IMR-90 (cell line): Measurements from ENCODE around the gene OR56B4. TPM values are rescaled to one million over a fixed set of nuclear protein-coding genes. Genes with fewer than 3 reads are reported as not detected.
"Not testable (repeated sequence)": the region's sequence is repeated elsewhere in the genome, so short reads cannot be mapped to it uniquely, and the experiment has no call there.

ENCODE experiments used
- ATAC-seq: fragments of 200-7000 bp; cut with Tn5 transposase; 2 replicates; pipeline ENCODE4 v1.9.1; 2020; ENCODE audit warnings: low read depth, mild to moderate bottlenecking, moderate library complexity
- Bru-seq: library from RNA; stranded (reverse); fragments of 400-500 nt; gene quantifications from one replicate; lab custom pipeline; 2021; lab: Mats Ljungman, UMichigan
- BruChase-seq, 2 experiments: library from RNA; stranded (reverse); fragments of 400-500 nt; gene quantifications; one replicate each; lab custom pipeline; 2021; lab: Mats Ljungman, UMichigan
- BruUV-seq: library from RNA; stranded (reverse); fragments of 400-500 nt; replicated peaks from 2 replicates; lab custom pipeline; 2021; lab: Mats Ljungman, UMichigan
- CTCF ChIA-PET: fragments of 300-600 bp; formaldehyde crosslinking; extraction: SDS; loops from one replicate; lab custom pipeline; 2021; ENCODE audit warnings: antibody characterized with exemption; lab: Yijun Ruan, JAX
- POLR2A ChIA-PET: fragments of 300-600 bp; sonication (Branson Sonifier 250); formaldehyde crosslinking; loops from one replicate; lab custom pipeline; 2022; ENCODE audit warnings: antibody characterized with exemption; ENCODE audit not compliant: unreplicated experiment; lab: Charles Lee
- DNase-seq: peaks from one replicate; pipeline ENCODE4 v3.0.0; 2013
- H2AFZ ChIP-seq: replicated peaks from 2 replicates; pipeline ENCODE3; 2013; ENCODE audit warnings: low read length, mild to moderate bottlenecking; ENCODE audit not compliant: poor library complexity
- H2AK5ac ChIP-seq: 2 replicates; pipeline ENCODE4 v1.6.1; 2013; ENCODE audit warnings: low read depth, low read length, inconsistent platforms
- H2AK9ac ChIP-seq: replicated peaks from 2 replicates; pipeline ENCODE3; 2013; ENCODE audit warnings: mild to moderate bottlenecking, low read depth, low read length, moderate library complexity; ENCODE audit not compliant: poor library complexity
- H2BK120ac ChIP-seq: 2 replicates; pipeline ENCODE4 v1.6.1; 2013; ENCODE audit warnings: low read depth, low read length, inconsistent platforms
- H2BK15ac ChIP-seq: 3 replicates; pipeline ENCODE4 v1.6.1; 2013; ENCODE audit warnings: low read depth, low read length, inconsistent platforms
- H2BK20ac ChIP-seq: 2 replicates; pipeline ENCODE4 v1.6.1; 2013; ENCODE audit warnings: low read depth, mild to moderate bottlenecking, inconsistent platforms, low read length, moderate library complexity
- H2BK5ac ChIP-seq: 2 replicates; pipeline ENCODE4 v1.6.1; 2013; ENCODE audit warnings: mild to moderate bottlenecking, low read depth, low read length, inconsistent platforms; ENCODE audit not compliant: poor library complexity, severe bottlenecking
- H3K14ac ChIP-seq: replicated peaks from 2 replicates; pipeline ENCODE4 v1.6.1; 2013; ENCODE audit warnings: low read depth, low read length, inconsistent platforms
- H3K18ac ChIP-seq: 2 replicates; pipeline ENCODE4 v1.6.1; 2013; ENCODE audit warnings: low read depth, low read length, control low read depth
- H3K23ac ChIP-seq: 2 replicates; pipeline ENCODE4 v1.6.1; 2013; ENCODE audit warnings: low read depth, low read length, inconsistent platforms
- H3K27ac ChIP-seq: 2 replicates; pipeline ENCODE4 v1.5.1; 2013; ENCODE audit warnings: mild to moderate bottlenecking, control low read depth, low read length; ENCODE audit not compliant: insufficient read depth
- H3K27me3 ChIP-seq: 2 replicates; pipeline ENCODE4 v1.6.1; 2013; ENCODE audit warnings: low read length; ENCODE audit not compliant: control insufficient read depth, insufficient read depth
- H3K36me3 ChIP-seq: 2 replicates; pipeline ENCODE4 v1.6.1; 2013; ENCODE audit warnings: low read length, mixed read lengths; ENCODE audit not compliant: control insufficient read depth, insufficient read depth
- H3K4ac ChIP-seq: 2 replicates; pipeline ENCODE4 v1.6.1; 2013; ENCODE audit warnings: low read depth, low read length, inconsistent platforms
- H3K4me1 ChIP-seq: 2 replicates; pipeline ENCODE4 v1.6.1; 2013; ENCODE audit warnings: low read length, mixed read lengths; ENCODE audit not compliant: control insufficient read depth, insufficient read depth
- H3K4me2 ChIP-seq: 2 replicates; pipeline ENCODE4 v1.6.1; 2013; ENCODE audit warnings: low read depth, mild to moderate bottlenecking, control low read depth, low read length, moderate library complexity
- H3K4me3 ChIP-seq: 2 replicates; pipeline ENCODE4 v1.5.1; 2013; ENCODE audit warnings: low read depth, mild to moderate bottlenecking, control low read depth, low read length, moderate library complexity; ENCODE audit not compliant: insufficient read depth
- H3K56ac ChIP-seq: 2 replicates; pipeline ENCODE4 v1.6.1; 2013; ENCODE audit warnings: low read length, inconsistent platforms; ENCODE audit not compliant: insufficient read depth; ENCODE audit errors: extremely low read depth
- H3K79me1 ChIP-seq, 2 experiments: 2 replicates each; pipeline ENCODE4 v1.6.1; 2013; ENCODE audit warnings: low read length in 2 of 2, inconsistent platforms in 1 of 2, low read depth in 1 of 2
- H3K9ac ChIP-seq: 2 replicates; pipeline ENCODE4 v1.6.1; 2013; ENCODE audit warnings: low read depth, low read length, control low read depth
- H3K9me1 ChIP-seq: 2 replicates; pipeline ENCODE4 v1.6.1; 2013; ENCODE audit warnings: low read length, inconsistent platforms; ENCODE audit not compliant: insufficient read depth
- H3K9me3 ChIP-seq: 2 replicates; pipeline ENCODE4 v1.6.1; 2013; ENCODE audit warnings: low read length; ENCODE audit not compliant: control insufficient read depth, insufficient read depth
- H4K20me1 ChIP-seq: 2 replicates; pipeline ENCODE4 v1.6.1; 2013; ENCODE audit warnings: low read length, inconsistent platforms; ENCODE audit not compliant: insufficient read depth
- H4K5ac ChIP-seq: 2 replicates; pipeline ENCODE4 v1.6.1; 2013; ENCODE audit warnings: mild to moderate bottlenecking, low read depth, low read length, control low read depth
- H4K8ac ChIP-seq, 2 experiments: 2 replicates each; pipeline ENCODE4 v1.6.1; 2013; ENCODE audit warnings: low read depth in 2 of 2, low read length in 2 of 2, control low read depth in 1 of 2, inconsistent platforms in 1 of 2
- H4K91ac ChIP-seq: 2 replicates; pipeline ENCODE4 v1.6.1; 2013; ENCODE audit warnings: low read depth, low read length, inconsistent platforms; ENCODE audit not compliant: insufficient read depth
- WGBS, 2 experiments: methylation state at CpG; one replicate each; pipeline versions ENCODE4 v1.1.5 to v1.1.7; 2013; ENCODE audit warnings: missing lambda C conversion rate in 2 of 2; ENCODE audit not compliant: insufficient read length in 1 of 2; ENCODE audit errors: extremely low coverage in 2 of 2; 5-methylcytosine and 5-hydroxymethylcytosine counted together
- dilution Hi-C: fragments of 300-500 bp; cut with HindIII; formaldehyde crosslinking; loops from one replicate; pipeline ENCODE4 v1.14.3; 2018; ENCODE audit warnings: low sequenced_read_pairs; ENCODE audit not compliant: unreplicated experiment
- in situ Hi-C: fragments of 300-500 bp; cut with MboI; formaldehyde crosslinking; loops from 3 replicates; pipeline ENCODE4 v1.14.3; 2019; ENCODE audit warnings: low sequenced_read_pairs, inconsistent platforms, mixed read lengths
- intact Hi-C: fragments of 100-400 bp; cut with micrococcal nuclease; formaldehyde crosslinking; loops from 2 replicates; pipeline ENCODE4 v1.10.0; 2022
- long read RNA-seq: library from polyadenylated mRNA; unstranded; transcript quantifications from one replicate; pipeline ENCODE4 v2.0.0, GENCODE V29; 2021; ENCODE audit not compliant: unreplicated experiment
- polyA plus RNA-seq, 3 experiments: library from polyadenylated mRNA; depleted of rRNA; stranded (reverse); fragments of >200 nt; gene quantifications; 2 replicates each; pipeline ENCODE4 v1.2.3, GENCODE V29; 2012; ENCODE audit warnings: low replicate concordance in 1 of 3
- total RNA-seq: library from RNA; depleted of rRNA; stranded (reverse); fragments of >200 nt; gene quantifications from 2 replicates; pipeline ENCODE4 v1.2.3, GENCODE V29; 2012; rRNA removed

Gene OR56B4, protein sequence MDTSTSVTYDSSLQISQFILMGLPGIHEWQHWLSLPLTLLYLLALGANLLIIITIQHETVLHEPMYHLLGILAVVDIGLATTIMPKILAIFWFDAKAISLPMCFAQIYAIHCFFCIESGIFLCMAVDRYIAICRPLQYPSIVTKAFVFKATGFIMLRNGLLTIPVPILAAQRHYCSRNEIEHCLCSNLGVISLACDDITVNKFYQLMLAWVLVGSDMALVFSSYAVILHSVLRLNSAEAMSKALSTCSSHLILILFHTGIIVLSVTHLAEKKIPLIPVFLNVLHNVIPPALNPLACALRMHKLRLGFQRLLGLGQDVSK
- not detected in 2 replicates for total RNA-seq
- polyA plus RNA-seq (2012; rRNA removed): not detected in 2 replicates
- not detected in 2 replicates for polyA plus RNA-seq (2012; cell fraction: cytosol; rRNA removed)
- not detected in 2 replicates for polyA plus RNA-seq (2012; cell fraction: nucleus; rRNA removed; ENCODE audit: low replicate concordance)
- not detected for Bru-seq, nascent RNA
- BruChase-seq, experiment 1, labeled RNA remaining after a 6-hour chase: not detected
- not detected for BruChase-seq, experiment 2, labeled RNA remaining after a 2-hour chase
- long read RNA-seq: 0 reads

DNA sequence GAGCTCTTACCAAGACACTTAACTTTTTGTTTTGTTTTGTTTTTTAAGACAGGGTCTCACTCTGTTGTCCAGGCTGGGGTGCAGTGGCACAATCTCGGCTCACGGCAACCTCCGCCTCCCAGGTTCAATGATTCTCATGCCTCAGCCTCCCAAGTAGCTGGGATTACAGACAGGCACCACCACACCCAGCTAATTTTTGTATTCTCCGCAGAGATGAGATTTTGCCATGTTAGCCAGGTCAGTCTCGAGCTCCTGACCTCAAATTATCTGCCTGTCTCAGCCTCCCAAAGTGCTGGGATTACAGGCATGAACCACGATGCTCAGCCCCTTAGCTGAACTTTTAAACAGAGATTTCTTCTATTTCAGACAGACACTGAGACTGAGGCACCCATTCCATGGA lies at the start of gene OR56B4:
Gene OR56B4 (plus strand): TSS at position 301 of the 400 bp plus-strand sequence. CDS start 95 bp downstream, at position 396.
- H3K9me1 ChIP-seq, H2AK5ac ChIP-seq, H4K91ac ChIP-seq, H4K8ac ChIP-seq, H3K27ac ChIP-seq, H4K5ac ChIP-seq, H3K27me3 ChIP-seq, H4K20me1 ChIP-seq, ATAC-seq, H2BK5ac ChIP-seq, DNase-seq, H3K23ac ChIP-seq, H2BK15ac ChIP-seq, H3K9me3 ChIP-seq, H3K4me2 ChIP-seq, H3K56ac ChIP-seq, H2BK20ac ChIP-seq, dilution Hi-C loops, H3K18ac ChIP-seq, H3K9ac ChIP-seq, H2AFZ ChIP-seq, H3K36me3 ChIP-seq, BruUV-seq, in situ Hi-C loops, intact Hi-C loops, H3K4ac ChIP-seq, POLR2A ChIA-PET, H2AK9ac ChIP-seq, H3K4me1 ChIP-seq, H3K4me3 ChIP-seq, H2BK120ac ChIP-seq, H3K79me1 ChIP-seq, H3K14ac ChIP-seq: not testable (repeated sequence)
- CTCF ChIA-PET: interaction anchor here (0.6 kb wide), 1 partner anchor 1045 kb away, joined by 3 read pairs; no protein-coding TSS in a partner anchor
- WGBS, 2 experiments: 48% methylated on average over 6 of the region's 6 CpGs; no CpG with 5 or more reads in 1 of the 2 experiments
